Fibroblast of peridontal ligament (primary cell): ENCODE measurements around the gene SLC5A6.

Source experiments
- DNase-seq: peaks from one replicate; pipeline ENCODE4 v3.0.0-alpha.2; 2010; ENCODE audit errors: extremely low read depth

Gene SLC5A6

DNA sequence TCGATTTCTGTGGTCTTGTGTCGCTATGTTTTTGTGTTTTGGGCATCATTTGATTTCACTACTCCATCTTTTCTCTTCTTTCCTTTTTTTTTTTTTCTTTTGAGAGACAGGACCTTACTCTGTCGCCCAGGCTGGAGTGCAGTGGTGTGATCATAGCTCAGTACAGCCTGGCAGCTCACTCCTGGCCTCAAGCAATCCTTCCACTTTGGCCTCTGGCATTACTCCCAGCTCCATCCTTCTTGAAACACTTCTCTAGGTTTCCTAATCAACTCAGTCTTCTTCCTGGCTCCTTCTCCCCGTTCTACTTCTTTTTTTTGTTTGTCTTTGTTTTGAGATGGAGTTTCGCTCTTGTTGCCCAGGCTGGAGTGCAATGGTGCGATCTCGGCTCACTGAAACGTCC lies 36.7 kb downstream of the SLC5A6 start:
- DNase-seq, result peak; percentile 28

DNA sequence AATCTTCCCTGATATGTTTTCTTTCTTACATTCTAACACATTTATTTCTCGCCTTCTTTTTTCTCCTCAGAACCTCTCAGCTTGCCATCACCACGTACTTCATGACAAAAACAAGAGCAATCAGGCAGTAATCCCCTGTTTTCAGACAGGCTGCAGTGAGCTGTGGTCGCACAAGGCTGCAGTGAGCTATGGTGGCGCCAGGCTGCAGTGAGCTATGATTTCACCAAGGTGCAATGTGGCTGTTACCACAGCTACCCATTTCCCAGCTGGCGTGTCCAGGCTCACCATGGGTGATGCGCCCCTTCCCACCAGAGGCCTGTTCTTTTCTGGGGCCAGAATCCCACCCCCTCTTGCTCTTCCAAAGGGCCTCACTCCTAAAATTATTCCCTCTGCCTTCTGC lies 37.4 kb downstream of the SLC5A6 start:
- no peak for DNase-seq

DNA sequence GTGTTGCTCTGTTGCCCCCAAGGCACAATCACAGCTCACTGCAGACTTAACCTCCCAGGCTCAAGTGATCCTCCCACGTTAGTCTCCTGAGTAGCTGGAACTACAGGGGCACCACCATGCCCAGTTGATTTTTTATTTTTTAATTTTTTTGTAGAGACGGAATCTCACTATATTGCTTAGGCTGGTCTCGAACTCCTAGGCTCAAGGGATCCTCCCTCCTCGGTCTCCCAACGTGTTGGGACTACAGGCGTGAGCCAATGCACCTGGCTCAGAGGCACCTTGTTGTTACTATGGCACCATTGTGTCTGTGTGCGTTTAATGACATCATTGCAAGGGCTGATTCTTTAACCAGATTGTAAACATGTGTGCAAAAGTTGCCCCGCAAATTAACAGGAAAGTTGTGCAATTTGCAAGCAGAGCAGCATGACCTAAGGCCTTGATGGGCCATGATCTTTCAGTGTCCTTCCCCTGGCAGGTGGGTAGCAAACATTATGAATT lies 40.7 kb downstream of the SLC5A6 start:
- peak; percentile 26 for DNase-seq

DNA sequence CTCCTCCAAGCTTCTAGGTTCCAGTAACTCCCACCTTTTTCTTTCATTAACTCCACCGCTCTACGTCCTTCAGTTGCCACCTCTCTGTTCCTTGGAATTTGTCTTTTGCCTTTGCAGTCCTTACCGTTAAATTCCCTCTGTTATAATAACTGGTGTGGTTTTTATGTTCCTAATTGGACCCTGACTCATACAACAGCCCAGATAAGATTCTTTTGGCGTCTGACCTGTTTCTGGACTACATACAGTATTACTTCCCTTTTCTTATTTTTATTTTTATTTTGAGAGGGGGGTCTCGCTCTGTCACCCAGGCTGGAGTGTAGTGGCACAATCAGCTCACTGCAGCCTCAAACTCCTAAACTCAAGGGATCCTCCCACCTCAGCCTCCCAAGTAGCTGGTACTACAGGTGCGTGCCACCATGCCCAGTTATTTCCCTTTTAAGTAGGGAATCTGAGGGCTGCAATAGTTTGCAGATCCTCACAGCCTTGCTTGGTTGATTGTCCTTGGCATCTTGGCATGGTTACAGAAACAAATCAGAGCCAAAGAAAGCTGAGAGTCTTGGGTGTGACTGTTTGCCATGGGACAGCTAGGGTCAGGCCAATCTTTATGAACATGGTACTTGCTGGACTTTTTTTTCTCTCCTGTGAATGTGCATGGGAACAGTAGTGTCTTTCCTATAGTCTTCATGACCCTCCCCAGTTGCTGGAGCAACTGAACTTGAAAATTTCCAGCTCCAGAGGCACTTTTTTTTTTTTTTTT lies 41.3 kb downstream of the SLC5A6 start:
- no peak for DNase-seq

DNA sequence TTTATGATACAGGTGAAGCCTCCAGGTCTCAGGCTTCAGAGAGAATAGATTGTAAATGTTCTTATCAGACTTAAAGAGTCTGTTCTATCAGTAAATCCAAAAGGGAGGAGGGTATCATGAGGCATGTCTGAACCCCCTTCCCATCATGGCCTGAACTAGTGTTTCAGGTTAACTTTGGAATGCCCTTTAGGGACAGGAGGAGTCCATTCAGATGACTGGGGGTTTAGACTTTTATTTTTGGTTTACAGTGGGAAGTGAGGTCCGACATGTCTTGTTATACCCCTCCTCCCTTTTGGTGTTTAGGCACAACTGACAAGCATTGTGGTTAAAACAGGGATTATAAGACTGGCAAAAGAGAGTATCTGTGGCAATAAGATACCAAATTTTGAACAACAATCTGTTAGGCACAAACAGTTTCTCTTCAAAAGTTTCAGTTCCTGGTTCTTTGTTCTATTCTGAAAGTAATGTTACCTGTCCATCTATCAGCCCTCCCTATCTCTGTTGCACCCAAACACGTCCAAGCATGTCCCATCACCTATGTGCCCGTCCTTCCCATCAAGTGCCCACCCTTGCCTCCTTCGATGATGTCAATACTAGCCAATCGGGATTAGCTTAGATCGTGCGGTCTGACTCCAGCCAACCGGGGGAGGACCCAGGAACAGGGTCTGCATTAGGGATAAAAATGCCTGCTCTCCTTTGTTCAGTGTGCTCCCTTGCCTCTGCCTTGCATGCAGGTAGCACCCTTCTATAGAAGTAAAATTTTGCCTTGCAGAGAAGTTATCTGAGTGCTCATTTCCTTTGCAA lies 46.9 kb downstream of the SLC5A6 start:
- no peak for DNase-seq

DNA sequence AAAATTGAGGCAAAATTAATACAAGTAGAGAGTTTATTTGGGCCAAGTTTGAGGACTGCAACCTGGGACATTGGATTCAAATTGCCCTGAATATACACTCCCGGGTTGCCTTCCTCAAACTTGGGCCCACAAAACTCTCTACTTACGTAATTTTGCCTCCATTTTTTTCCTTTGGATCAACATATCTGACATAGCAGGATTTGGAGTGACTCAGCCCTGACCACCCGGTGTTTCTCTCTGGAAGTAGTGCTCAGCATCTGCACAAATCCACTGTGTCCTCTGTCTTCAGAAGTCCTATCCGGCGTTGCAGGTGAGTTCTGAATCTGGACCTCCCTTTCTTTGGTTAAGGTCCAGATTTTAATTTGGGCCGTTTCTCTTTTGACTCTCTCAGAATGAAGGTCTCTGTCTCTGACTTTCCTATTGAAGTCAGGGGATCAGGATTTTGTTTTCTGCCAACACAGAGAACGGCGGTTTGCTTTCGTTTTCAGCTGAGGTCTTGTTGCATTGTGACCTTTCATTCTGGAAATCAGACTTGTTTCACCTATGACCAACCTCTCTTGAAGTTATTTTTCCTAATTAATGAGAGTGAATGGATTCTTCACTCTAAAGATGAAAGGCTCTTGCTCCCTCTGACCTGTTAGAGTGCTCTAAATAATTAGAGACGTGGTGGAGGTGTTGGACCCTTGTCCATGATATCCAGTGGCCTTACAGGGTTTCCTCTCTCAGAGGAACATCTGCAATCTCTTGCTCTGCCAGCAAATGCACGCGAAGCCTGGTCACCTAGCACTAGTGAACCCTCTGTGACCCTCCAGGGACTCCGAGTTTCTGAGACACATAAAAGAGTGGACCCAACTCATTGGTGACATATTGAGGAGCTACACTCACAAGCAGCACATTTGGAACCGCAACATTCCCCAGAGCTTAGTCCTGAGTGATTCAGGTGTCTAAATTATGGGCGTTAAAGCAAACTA lies 49.6 kb downstream of the SLC5A6 start:
- DNase-seq, result peak; percentile 47

DNA sequence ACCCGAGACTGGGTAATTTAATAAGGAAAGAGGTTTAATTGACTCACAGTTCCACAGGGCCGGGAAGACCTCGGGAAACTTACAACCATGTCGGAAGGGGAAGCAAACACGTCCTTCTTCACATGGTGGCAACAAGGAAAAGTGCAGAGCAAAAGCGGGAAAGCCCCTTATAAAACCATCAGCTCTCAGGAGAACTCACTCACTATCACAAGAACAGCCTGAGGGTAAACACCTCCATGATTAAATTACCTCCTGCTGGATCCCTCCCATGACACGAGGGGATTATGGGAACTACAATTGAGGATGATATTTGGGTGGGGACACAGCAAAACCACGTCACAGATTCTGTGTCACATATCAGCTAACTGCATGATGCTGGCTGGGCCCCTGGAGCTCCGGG lies 51.9 kb downstream of the SLC5A6 start:
- no peak for DNase-seq

DNA sequence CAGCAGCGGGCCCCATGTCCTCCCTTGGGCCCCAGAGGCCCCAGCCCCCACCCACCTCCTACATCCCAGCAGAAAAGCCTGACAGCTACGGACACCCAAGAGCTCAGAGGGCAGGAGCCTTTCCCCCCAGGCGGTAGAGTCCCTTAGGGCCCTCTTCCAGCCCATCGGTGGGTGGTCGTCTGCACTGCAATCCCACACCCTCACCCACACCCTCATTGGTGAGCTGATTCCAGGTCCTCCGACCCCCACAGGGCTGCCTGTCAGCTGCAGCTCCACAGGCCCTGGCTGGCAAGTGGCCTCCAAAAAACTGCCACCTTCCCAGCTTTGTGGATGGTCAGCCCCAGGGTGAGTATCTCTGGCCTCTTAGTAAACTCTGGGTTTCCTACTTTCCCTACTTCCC lies 52.8 kb downstream of the SLC5A6 start:
- no peak for DNase-seq

DNA sequence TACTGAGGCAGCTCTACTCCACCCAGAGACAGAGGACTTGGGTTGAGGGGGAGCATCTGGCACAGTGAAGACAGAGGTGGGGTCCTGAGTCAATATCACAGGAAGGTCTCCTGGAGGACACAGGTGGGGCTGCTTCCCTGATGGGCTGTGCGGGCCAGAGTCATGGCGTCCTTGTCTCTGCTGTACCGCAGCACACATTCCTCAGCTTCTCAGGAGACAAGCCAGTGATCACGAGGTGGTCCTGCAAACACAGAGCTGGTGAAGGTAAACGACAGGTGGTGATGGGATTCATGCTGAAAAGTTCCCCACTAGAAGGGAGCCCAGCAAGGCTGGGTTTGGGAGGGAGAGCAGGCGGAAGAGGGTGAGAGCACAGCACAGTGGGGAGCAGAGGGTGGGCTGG lies 53.6 kb downstream of the SLC5A6 start:
- DNase-seq, result no peak

DNA sequence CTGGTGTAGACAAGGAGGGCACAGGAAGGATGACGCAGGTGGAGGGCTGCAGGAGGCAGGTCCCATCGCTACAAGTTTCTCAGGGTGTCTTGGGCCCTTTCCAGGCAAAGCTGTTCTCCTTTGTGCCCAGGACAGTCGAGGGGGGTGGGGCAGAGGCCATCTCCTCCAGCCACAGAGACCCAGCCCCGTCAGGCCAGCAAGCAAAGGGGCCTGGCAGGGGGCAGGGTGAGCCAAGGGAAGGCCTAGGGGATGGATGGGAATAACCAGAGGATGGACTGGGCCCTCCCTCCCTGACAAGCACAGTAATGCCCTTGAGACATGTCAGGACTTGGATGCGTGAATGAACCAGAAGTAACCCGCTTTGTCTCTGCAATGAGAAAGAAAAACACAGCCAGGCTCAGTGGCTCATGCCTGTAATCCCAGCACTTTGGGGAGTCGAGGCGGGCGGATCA lies 57.0 kb downstream of the SLC5A6 start:
- no peak for DNase-seq

DNA sequence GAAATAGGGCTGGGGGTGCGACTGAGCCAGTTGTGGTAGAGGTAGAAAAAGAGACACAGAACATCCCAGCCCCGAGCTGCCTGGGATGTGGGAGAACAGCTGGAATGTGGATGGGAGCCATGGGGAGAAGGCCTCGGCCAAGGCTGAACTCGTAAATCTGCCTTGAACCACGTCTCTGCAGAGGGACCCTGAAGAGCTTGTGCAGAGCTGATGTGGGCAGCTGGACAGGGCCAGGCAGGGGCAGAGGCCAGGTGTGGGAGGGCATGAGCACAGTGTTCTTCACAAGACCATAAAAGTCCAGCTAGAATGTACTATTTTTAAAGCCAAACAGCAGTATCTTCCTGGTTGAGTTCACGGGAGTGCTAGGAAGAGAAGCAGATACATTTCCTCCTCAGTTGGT lies 57.6 kb downstream of the SLC5A6 start:
- DNase-seq, result no peak

DNA sequence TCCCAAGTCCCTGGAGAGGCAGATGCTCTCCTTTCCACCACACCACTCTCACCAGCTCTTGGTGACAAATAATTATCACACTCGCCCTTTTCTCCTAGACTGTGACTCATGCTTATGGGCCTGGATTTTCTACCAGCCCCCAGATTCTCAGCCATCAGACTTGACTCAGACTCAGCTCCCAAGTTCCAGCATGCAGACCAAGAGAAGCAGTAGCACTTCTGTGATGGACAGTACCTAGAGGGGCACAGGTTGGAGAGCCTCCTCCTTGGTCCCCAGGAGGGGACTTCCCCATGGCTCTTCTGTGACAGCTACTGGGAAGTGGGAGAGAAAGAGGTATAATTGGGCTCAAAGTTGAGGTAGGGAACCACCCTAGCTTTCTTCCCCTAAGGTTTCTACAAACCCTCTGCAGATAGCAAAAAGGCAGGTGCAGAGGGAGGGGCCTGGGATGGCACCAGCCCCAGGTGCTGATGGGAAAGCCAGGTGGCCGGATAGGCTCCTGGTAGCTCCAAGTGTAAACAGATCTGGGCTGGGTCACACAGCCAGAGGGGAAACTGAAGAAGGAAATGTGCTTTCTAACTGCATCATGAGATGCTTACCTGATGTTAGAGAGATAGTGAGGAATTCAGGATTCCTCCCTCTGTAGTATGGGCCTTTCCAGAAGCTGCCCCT lies 59.1 kb downstream of the SLC5A6 start:
- DNase-seq, result no peak

DNA sequence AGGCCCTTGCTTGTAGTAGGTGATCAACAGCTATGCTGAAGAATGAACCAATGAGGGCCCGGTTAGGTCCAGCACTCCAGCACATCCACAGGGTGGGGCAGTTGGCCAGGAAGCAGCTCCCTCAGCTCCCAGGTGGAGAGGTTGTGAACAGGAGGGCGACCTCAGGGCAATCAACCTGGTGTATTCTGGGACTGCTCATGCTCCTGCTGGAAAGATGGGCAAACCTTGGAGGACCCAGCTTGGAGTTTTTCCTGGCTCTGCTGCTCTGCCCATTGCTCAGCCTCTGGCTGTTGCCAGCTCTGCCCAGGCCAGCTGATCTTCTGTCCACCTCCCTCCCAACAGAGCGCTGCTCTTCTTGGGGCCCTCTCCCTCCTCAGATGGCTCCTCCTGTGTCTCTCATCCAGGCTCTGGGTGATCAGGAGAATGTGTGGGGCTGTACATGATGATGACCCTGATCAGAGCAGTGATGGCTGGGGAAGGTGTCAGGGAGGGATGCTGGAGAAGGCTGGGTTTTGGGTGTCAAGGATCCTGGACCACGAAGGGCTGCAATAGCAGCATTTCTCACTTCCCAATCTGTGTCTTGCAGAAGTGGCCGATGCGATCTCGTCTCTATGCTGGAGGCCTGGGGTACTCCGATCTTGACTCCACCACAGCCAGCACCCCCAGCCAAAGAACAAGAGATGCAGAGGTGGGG lies 59.8 kb downstream of the SLC5A6 start:
- no peak for DNase-seq

DNA sequence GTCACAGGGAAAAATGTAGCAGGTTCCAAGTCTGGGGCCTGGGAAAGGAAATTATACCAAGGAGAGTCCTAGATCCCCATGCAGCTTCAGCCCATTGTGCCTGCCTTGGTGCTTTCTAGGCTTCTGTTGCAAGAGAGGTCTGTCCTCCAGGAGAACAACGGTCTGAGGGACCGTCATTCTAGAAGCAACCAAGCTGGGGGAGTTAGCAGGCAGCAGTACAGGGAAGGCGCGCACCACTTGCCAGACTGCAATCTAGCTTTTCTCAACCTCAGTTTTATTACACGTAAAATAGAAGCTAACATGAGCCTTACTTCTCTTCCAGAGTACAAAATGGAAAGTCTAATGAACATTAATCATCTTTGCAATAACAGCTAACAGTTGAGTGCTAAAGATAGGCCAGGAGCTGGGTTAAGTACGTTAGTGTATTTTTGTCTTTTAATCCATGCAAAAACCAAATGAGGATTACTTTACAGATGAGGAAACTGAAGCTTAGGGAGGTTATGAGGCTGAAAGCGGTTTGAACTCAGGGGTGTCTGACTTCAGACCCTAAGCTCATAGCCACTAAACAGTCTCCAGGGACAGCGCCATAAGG lies 61.3 kb downstream of the SLC5A6 start:
- DNase-seq, result no peak
